CD4-positive, alpha-beta T cell treated with Interleukin-6 at 100 ng/mL for 8 hours (primary cell): ENCODE data around the gene RAB40C.

Experiments used
- DNase-seq: peaks from one replicate; pipeline ENCODE4 v3.0.0-alpha.2; 2020; ENCODE audit warnings: mixed read lengths, low spot score

Gene RAB40C

DNA sequence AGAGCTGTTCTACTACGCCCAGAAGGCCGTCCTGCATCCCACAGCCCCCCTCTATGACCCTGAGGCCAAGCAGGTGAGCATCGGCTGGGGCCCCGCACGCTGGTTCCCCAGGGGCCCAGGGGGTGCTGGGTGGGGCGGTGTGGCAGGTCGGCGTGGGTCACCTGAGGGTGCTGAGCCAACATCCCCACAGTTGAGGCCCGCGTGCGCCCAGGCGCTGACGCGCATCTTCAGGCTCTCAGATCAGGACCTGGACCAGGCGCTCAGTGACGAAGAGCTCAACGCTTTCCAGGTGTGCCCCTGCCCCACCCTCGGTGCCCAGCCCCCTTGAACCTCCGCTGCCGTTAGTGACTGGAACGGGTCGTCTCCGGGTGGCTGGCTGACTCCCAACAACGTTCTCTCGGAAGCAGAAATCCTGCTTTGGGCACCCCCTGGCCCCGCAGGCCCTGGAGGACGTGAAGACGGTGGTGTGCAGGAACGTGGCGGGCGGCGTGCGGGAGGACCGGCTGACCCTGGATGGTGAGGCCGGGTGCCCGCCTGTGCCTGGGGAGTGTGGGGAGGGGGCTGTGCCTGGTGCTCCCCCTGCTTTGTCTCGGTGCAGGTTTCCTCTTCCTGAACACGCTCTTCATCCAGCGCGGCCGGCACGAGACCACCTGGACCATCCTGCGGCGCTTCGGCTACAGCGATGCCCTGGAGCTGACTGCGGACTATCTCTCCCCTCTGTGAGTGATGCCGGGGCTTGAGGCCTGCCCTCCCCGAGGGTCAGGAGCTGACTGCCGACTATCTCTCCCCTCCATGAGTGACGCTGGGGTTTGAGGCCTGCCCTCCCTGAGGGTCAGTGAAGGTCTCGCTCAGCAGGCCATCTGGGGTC lies 80.9 kb downstream of the RAB40C start:
- DNase-seq, result no peak

DNA sequence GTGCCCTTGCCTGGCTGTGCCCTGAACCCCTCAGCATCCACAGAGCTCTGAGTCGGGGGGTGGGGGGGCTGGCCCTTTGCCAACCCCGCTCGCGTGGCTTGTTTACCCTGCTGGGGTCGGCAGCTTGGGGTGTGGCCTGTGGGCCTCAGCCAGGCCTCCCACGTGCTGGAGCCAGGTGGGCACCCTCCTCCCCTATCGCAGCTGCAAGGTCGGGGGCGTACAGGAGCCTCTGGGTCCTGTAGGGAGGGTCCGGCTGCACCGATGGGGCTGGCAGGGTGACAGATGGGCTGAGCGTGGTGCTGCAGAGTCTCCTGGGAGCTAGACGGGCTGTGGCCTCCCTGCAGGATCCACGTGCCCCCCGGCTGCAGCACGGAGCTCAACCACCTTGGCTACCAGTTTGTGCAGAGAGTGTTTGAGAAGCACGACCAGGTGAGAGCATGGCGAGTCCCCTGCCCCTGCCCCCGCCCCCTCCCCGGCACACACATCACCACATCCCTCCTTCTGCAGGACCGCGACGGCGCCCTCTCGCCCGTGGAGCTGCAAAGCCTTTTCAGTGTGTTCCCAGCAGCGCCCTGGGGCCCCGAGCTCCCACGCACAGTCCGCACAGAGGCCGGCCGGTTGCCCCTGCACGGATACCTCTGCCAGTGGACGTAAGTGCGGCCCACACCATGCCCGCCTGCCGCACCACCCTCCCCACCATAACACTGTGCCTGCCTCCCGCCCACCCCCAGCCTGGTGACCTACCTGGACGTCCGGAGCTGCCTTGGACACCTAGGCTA lies 81.7 kb downstream of the RAB40C start:
- DNase-seq, result no peak

DNA sequence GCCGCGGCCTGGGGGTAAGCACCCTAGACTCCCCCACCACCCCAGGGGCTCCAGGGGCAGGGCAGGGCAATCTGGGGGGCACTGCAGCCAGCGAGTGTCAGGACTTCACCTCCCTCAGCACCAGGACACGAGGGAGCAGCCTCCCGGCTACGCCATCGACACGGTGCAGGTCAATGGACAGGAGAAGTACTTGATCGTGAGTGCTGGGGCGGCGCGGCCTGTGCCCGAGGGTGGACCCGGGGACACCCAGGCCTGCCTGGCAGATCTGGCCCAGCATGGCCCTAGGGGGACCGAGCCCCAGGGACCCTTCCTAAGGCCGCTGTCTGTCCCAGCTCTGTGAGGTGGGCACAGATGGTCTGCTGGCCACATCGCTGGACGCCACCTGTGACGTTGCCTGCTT lies 82.5 kb downstream of the RAB40C start:
- DNase-seq, result no peak

DNA sequence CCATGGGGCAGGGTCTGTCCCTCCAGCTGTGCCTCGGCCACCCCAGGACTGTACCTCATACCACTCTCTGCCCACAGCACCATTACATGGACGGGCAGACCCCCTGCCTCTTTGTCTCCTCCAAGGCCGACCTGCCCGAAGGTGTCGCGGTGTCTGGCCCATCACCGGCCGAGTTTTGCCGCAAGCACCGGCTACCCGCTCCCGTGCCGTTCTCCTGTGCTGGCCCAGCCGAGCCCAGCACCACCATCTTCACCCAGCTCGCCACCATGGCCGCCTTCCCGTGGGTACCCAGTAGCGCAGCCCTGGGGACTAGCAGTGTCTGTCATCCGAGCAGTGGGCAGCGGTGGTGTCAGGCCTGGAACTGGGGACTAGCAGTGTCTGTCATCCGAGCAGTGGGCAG lies 83.0 kb downstream of the RAB40C start:
- DNase-seq, result no peak

DNA sequence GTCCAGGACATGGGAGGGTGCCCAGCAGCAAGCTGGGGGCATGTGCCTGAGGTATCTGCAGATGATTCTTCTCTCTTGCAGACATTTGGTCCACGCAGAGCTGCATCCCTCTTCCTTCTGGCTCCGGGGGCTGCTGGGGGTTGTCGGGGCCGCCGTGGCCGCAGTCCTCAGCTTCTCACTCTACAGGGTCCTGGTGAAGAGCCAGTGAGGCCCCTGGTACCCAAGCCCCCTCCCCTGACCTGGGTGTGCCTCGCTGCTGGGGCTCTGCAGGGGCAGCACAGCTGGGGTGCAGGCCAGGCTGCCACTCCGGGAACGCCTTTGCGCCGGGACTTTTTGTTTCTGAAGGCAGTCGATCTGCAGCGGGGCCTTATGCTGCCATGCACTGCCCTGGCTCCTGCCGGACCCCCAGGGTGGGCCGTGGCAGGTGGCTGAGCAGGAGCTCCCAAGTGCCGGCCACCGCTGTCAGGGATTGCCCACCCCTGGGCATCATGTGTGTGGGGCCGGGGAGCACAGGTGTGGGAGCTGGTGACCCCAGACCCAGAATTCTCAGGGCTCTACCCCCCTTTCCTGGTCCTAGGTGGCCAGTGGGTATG lies 83.6 kb downstream of the RAB40C start:
- DNase-seq, result no peak

DNA sequence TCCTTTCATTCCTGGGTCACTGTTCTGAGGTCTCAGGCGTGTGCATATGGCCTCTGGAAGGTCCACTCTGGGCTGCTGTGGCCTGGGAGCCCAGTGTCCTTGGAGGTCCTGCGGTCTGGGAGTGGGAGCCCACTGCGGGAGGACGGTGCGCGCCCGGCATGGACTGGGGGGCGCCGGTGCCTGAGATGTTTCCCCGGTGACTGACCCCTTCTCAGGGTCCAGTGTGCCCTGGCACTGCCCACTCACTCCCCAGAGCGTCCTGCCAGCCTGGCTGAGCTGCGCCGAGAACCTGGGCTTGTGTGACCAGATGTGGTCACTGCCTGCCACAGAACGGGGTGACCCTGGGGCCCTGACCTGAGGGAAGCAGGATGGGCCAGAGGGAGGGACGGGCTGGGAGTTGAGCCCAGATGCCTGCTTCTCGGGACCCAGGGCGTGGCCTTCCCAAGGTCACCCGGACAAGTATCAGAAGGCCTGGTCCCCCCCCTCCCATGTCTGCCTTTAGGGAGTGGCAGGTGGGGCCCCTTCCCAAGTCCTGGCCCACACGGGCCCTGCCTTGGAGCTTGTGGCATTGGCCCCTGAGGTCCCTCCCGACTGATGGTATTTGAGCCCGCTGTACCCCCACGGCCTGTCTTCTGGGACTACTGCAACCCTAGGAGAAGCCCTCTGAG lies 84.5 kb downstream of the RAB40C start:
- DNase-seq, result no peak

DNA sequence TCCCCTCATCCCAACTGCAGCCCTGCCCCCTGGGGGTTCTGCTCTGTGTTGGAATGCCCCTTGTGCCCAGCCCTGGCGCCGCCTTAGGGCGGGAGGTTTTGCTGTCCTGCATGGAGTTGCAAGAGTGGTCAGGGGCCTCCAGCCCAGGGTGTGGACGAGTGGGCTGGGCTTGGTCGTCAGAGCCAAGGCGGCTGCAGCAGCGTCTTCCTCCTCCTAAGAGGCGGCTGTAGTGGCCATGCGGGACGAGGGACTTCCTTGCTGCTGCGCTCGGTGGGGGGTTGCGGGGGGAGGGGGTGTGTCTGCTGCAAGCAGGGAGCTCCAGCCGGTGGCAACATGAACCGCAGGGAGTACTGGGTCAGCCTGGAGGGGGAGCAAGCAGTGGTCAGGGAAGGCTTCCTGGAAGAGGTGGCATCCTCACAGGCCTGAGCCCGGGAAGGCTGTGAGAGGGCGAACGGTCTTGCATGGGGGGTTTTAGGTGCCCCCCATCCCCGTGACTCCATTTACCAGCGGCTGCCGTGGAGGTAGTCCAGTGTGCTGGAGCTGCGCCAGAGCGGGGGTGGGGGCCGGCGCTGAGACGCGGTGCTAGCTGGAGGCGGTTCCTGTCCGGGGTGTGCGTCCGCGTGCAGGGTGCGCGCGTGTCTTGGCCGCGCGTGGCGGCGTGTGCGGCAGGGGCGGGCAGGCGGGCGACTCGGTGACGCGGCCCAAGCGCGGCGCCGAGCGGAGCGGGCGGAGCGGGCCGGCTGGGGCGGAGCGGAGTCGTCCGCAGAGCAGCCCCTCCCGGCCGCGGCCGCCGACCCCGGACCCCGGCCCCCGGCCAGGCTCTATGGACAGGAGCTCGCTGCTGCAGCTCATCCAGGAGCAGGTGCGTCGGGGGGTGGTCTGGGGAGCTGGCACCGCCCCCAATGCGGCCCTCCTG lies 85.4 kb downstream of the RAB40C start, which contains the start of gene RHBDL1:
TSS of gene RHBDL1 (plus strand) at position 704 of the 916 bp plus-strand sequence. CDS start at position 824, 120 bp downstream.
- DNase-seq, result no peak

DNA sequence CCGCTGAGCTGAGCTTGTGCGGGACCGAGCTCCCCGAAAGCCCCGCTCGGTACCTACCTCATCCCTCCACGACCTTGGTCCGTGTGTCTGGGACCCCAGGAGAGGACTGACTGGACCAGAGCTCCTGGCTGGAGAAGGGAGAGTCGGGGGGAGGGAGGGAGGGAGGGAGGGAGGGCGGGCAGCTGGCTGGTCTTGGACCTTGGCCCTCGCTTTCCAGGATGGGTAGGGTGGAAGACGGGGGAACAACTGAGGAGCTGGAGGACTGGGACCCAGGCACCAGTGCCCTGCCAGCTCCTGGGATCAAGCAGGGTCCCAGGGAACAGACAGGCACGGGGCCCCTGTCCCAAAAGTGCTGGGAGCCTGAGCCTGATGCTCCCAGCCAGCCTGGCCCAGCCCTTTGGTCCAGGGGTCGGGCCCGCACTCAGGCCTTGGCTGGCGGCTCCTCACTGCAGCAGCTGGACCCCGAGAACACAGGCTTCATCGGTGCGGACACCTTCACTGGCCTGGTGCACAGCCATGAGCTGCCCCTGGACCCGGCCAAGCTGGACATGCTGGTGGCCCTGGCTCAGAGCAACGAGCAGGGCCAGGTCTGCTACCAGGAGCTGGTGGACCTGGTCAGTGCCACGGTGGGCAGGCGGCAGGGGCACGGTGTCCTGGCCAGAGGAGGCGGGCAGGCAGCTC lies 86.2 kb downstream of the RAB40C start:
- no peak for DNase-seq

DNA sequence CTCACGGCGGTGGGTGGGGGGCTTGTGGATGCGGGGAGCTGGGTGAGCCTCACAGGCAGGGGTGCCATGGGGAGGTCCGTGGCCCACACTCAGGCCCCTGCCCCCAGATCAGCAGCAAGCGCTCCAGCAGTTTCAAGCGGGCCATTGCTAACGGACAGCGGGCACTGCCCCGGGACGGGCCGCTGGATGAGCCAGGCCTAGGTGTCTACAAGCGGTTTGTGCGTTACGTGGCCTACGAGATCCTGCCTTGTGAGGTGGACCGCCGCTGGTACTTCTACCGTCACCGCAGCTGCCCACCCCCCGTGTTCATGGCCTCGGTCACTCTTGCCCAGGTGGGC lies 86.7 kb downstream of the RAB40C start:
- DNase-seq, result no peak

DNA sequence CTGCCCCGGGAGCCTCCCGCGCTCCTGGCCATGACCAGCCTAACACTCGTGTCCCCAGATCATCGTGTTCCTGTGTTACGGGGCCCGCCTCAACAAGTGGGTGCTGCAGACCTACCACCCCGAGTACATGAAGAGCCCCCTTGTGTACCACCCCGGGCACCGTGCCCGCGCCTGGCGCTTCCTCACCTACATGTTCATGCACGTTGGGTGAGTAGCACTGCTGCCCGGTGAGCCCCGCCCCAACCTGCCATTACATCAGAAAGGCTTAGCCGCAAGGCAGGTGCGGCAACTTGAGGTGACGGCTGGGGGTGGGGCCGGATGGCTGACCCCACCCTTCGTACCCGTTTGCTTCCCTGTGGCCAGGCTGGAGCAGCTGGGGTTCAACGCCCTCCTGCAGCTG lies 87.0 kb downstream of the RAB40C start:
- no peak for DNase-seq

DNA sequence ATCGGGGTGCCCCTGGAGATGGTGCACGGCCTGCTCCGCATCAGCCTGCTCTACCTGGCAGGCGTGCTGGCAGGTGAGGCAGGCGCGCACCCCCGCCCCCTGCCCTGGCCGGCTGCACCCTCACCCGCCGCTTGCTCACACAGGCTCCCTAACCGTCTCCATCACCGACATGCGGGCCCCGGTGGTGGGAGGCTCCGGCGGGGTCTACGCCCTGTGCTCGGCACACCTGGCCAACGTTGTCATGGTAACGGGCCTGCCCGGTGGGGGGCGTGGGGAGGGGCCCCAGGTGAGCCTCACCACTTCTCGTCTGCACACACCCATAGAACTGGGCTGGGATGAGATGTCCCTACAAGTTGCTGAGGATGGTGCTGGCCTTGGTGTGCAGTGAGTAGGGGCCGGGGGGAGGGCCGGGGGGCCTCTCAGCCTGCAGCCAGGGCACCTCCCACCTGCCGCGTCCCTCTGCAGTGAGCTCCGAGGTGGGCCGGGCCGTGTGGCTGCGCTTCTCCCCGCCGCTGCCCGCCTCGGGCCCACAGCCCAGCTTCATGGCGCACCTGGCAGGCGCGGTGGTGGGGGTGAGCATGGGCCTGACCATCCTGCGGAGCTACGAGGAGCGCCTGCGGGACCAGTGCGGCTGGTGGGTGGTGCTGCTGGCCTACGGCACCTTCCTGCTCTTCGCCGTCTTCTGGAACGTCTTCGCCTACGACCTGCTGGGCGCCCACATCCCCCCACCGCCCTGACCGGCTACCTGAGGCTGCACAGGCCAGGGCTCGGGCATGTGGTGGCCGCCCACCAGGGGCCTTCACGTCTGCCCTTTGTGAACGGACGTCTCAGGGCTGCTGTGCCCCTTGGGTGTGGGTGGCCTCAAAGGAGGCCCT lies 87.7 kb downstream of the RAB40C start:
- no peak for DNase-seq

DNA sequence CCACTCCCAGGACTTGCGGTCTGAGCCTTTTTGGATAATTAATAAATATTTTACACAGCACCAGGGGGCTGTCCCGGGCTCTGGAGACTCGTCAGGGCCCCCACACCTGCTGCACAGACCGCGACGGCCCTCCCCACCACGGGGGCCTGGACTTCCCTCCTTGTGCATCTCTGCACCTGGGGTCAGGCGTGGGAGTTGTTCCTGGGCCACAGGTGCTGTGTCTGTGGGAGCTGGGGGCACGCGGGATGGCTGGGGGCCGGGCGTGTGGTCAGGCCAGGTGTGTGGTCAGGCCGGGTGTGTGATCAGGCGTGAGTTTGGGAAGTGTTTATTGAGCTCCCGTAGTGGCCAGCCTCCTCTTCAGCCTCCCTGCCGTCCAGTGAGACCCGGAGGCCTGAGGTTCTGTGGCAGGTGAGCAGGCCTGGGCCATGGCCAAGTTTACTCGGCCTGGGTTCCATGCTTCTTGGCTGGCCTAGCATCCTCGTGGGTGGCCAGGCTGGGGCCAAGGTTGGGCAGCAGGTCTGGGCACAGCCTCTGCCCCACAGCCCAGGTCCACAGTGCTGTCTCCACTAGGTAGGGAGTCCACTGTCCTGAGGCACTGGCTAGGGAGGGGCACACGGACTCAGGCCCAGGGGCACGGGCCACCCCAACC lies 88.5 kb downstream of the RAB40C start:
- no peak for DNase-seq
